HepG2 (cell line): ENCODE results near the gene P4HB. TPM values are rescaled to one million over a fixed set of nuclear protein-coding genes. Genes with fewer than 3 reads are reported as not detected.

ENCODE experiments used
- ATAC-seq: fragments of 200-7000 bp; cut with Tn5 transposase; 3 replicates; pipeline ENCODE4 v1.9.1; 2020; ENCODE audit warnings: mild to moderate bottlenecking, moderate library complexity
- BruUV-seq: library from RNA; stranded (reverse); fragments of 400-500 nt; replicated peaks from 2 replicates; lab custom pipeline; 2021; lab: Mats Ljungman, UMichigan
- CTCF ChIA-PET: fragments of 300-600 bp; formaldehyde crosslinking; extraction: SDS; loops from one replicate; lab custom pipeline; 2021; ENCODE audit warnings: low total read pairs, inconsistent platforms, low intra/inter-chr PET ratio; lab: Yijun Ruan, JAX
- POLR2A ChIA-PET: fragments of 350-600 bp; sonication (Branson Sonifier 250); formaldehyde crosslinking; loops from one replicate; lab custom pipeline; 2020; ENCODE audit warnings: antibody characterized with exemption, inconsistent platforms; lab: Yijun Ruan, JAX
- DNase-seq: peaks from one replicate; pipeline ENCODE4 v3.0.0-alpha.2; 2015; ENCODE audit warnings: low spot score
- FAIRE-seq: peaks from 3 replicates; lab custom pipeline; 2011; peaks lifted over from hg19 to GRCh38; lab: Jason Lieb, UNC
- H2AFZ ChIP-seq: one replicate; pipeline ENCODE4 v1.6.1; 2011; ENCODE audit warnings: low read length, inconsistent platforms
- H3K27ac ChIP-seq: fragments of 300-600 bp; 3 replicates; pipeline ENCODE4 v1.8.0; 2011; ENCODE audit warnings: mixed run types, mild to moderate bottlenecking, mixed read lengths, low read length, inconsistent platforms; ENCODE audit not compliant: insufficient read depth; ENCODE audit errors: extremely low read length
- H3K27me3 ChIP-seq, 2 experiments: fragments of 200-600 bp in 1 of 2; 2 replicates in 1 of 2; 3 replicates in 1 of 2; pipeline versions ENCODE4 v1.6.0 to v1.8.0; 2011; ENCODE audit warnings: low read length in 2 of 2, mild to moderate bottlenecking in 2 of 2, moderate library complexity in 2 of 2, inconsistent platforms in 1 of 2; ENCODE audit not compliant: insufficient read depth in 2 of 2, control insufficient read depth in 1 of 2
- H3K36me3 ChIP-seq, 2 experiments: fragments of 200-600 bp in 1 of 2; replicated peaks in 1 of 2; 2 replicates in 1 of 2; 3 replicates in 1 of 2; pipeline versions ENCODE4 v1.5.1 to v1.8.0; 2011; ENCODE audit warnings: low read length in 2 of 2, inconsistent platforms in 1 of 2; ENCODE audit not compliant: insufficient read depth in 2 of 2, control insufficient read depth in 1 of 2
- H3K4me1 ChIP-seq: 2 replicates; pipeline ENCODE4 v1.5.1; 2012; ENCODE audit warnings: low read length, inconsistent platforms; ENCODE audit not compliant: insufficient read depth
- H3K4me2 ChIP-seq: 2 replicates; pipeline ENCODE4 v1.6.0; 2011; ENCODE audit warnings: low read depth, low read length, inconsistent platforms
- H3K4me3 ChIP-seq, 3 experiments: fragments of 200-600 bp in 1 of 3; sonication (generic), shearing (Covaris generic) in 1 of 3; replicated peaks in 1 of 3; 2 replicates each; pipeline ENCODE4 v1.5.1; 2011 to 2016; ENCODE audit warnings: low read length in 3 of 3, inconsistent platforms in 2 of 3, low read depth in 2 of 3, mild to moderate bottlenecking in 2 of 3, control low read depth in 1 of 3, mixed read lengths in 1 of 3; ENCODE audit not compliant: insufficient read depth in 1 of 3
- H3K79me2 ChIP-seq: one replicate; pipeline ENCODE4 v1.6.1; 2011; ENCODE audit warnings: low read length, inconsistent platforms; ENCODE audit not compliant: insufficient read depth
- H3K9ac ChIP-seq: 2 replicates; pipeline ENCODE4 v1.6.0; 2011; ENCODE audit warnings: mild to moderate bottlenecking, low read depth, low read length, inconsistent platforms; ENCODE audit not compliant: insufficient read depth
- H3K9me3 ChIP-seq: 2 replicates; pipeline ENCODE4 v1.5.1; 2012; ENCODE audit warnings: mild to moderate bottlenecking, low read length
- H4K20me1 ChIP-seq: 2 replicates; pipeline ENCODE4 v1.6.0; 2011; ENCODE audit warnings: inconsistent platforms, mild to moderate bottlenecking, low read length, moderate library complexity; ENCODE audit not compliant: insufficient read depth
- AHR ChIP-seq: IDR thresholded peaks from 2 replicates; pipeline ENCODE4 v1.6.1; 2018; ENCODE audit warnings: missing genetic modification reagents, missing compliant biosample characterization
- BHLHE40 ChIP-seq: IDR thresholded peaks from 2 replicates; pipeline ENCODE4 v1.6.1; 2011; ENCODE audit warnings: low read length, improper control_type of control experiment
- FOXP1 ChIP-seq, 2 experiments: fragments of 450-650 bp in 1 of 2; IDR thresholded peaks; 2 replicates each; pipeline ENCODE4 v1.6.1; 2017 to 2018; ENCODE audit warnings: antibody characterized with exemption in 1 of 2
- KIAA2018 ChIP-seq: sonication (generic); formaldehyde crosslinking; IDR thresholded peaks from 2 replicates; pipeline ENCODE4 v1.5.0; 2020; ENCODE audit warnings: mild to moderate bottlenecking, missing genetic modification reagents, borderline replicate concordance
- MXD4 ChIP-seq: IDR thresholded peaks from 2 replicates; pipeline ENCODE4 v1.6.1; 2016; ENCODE audit warnings: mild to moderate bottlenecking, missing biosample characterization, missing genetic modification reagents
- SP2 ChIP-seq: sonication (generic); formaldehyde crosslinking; IDR thresholded peaks from 2 replicates; pipeline ENCODE4 v1.5.1; 2020; ENCODE audit warnings: mild to moderate bottlenecking, missing genetic modification reagents
- TAF1 ChIP-seq: sonication (generic); formaldehyde crosslinking; IDR thresholded peaks from 2 replicates; pipeline ENCODE4 v1.4.0; 2020; ENCODE audit warnings: missing genetic modification reagents
- TCF7L2 ChIP-seq: IDR thresholded peaks from 2 replicates; pipeline ENCODE4 v1.6.1; 2011; ENCODE audit warnings: mild to moderate bottlenecking, low read depth, low read length, moderate library complexity
- ZNF235 ChIP-seq: sonication (generic); formaldehyde crosslinking; IDR thresholded peaks from 2 replicates; pipeline ENCODE4 v1.8.1; 2023; ENCODE audit warnings: mild to moderate bottlenecking, missing genetic modification reagents, borderline replicate concordance
- ZNF44 ChIP-seq: sonication (generic); formaldehyde crosslinking; IDR thresholded peaks from 2 replicates; pipeline ENCODE4 v1.5.1; 2020; ENCODE audit warnings: mild to moderate bottlenecking, missing genetic modification reagents
- ZNF468 ChIP-seq: sonication (generic); formaldehyde crosslinking; IDR thresholded peaks from 2 replicates; pipeline ENCODE4 v1.8.0; 2022; ENCODE audit warnings: mild to moderate bottlenecking, moderate library complexity, missing genetic modification reagents
- whole genome bisulfite sequencing: methylation state at CpG from one replicate; pipeline ENCODE4 v1.1.6; 2017; ENCODE audit warnings: low lambda C conversion rate; 5-methylcytosine and 5-hydroxymethylcytosine counted together
- in situ Hi-C: cut with HindIII; loops from 2 replicates; pipeline ENCODE4 v1.10.0; 2017; ENCODE audit warnings: low pct_unique_long_range_greater_than_20kb; ENCODE audit not compliant: extremely low pct_ligation_motif_present
- intact Hi-C: fragments of 100-400 bp; cut with micrococcal nuclease; formaldehyde crosslinking; loops from one replicate; pipeline ENCODE4 v1.10.0; 2022; ENCODE audit not compliant: unreplicated experiment
- polyA plus RNA-seq, 8 experiments: library from polyadenylated mRNA; depleted of rRNA in 3 of 8; stranded (reverse) in 7 of 8; unstranded in 1 of 8; fragments of >200 nt; fragmentation: Illumina TruSeq in 4 of 8; extraction: Trizol in 4 of 8; gene quantifications; 2 replicates each; pipeline versions ENCODE4 v1.2.1 to v1.2.3, GENCODE V29; 2011 to 2016; ENCODE audit warnings: low read depth in 4 of 8, missing spikeins in 1 of 8, mixed read lengths in 1 of 8; ENCODE audit not compliant: insufficient read depth in 1 of 8
- total RNA-seq, 5 experiments: library from RNA; depleted of rRNA; stranded (reverse); fragments of >200 nt; fragmentation: Illumina TruSeq; extraction: Trizol; gene quantifications; 2 replicates each; pipeline ENCODE4 v1.2.3, GENCODE V29; 2016; ENCODE audit warnings: low read depth in 1 of 5

Gene P4HB
- total and polyA plus RNA-seq, 2 of the 13 experiments (the other 11 are each of a cell fraction or from before 2014, with no cell fraction given) = 185 to 782 TPM

DNA sequence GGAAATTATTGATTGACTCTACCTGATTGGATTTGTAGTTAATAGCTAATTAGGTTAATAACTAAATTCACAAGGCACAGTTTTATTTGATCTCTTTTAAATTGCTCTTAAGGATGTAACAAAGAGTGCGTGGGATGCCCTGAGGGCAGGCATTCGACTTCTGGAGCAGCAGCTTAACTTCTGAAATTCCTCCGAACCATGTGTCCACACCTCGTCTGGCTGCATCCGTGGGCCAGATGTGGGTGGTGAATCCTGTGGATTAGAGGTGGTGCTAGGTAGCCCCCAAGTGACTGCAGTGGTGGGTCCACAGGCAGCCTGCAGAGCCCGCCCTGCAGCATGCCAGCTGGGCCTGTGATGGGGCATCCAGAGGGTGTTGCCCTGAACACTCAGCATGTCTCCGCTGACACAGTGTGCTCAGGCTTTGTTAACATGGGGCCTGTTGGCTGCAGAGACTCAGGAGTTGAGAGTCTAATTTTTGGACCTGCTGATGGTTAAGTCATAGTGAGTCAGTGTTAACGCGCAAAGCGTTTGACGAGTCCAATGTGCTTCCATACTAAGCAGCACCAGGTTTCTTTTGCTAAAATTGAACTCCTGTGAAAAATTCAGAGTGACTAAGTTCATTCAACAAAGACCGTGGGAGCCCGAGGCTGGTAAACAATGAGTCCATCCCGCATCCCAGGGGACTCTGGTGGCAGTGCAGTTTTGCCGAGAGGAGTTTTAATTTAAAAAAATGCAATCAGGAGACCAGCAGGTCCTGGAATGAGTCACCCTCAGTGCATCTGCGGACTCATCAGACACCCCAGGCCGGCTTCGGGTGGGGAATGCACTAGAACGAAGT lies 37.9 kb upstream of the P4HB start (continued):
- TF ChIP-seq TAF1 (CRISPR knock-in tag) = no peak
- TF ChIP-seq ZNF468 = no peak
- TF ChIP-seq SP2 (CRISPR knock-in tag) = no peak

DNA sequence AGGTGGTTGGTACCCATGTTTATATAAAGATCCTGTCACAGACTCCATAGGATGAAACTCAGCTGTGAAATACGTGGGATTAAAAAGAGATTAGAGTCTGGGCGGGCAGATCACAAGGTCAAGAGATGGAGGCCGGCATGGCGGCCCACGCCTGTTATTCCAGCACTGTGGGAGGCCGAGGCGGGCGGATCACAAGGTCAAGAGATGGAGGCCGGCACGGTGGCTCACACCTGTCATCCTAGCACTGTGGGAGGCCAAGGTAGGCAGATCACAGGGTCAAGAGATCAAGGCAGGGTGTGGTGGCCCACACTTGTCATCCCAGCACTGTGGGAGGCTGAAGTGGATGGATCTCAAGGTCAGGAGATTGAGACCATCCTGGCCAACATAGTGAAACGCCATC lies 35.1 kb upstream of the P4HB start:
- TF ChIP-seq BHLHE40 (no peak), MXD4 (CRISPR knock-in tag) (no peak), ZNF44 (CRISPR knock-in tag) (no peak), AHR (no peak), KIAA2018 (no peak), FOXP1 (IDR thresholded peaks at IDR 0.05) (no peak), FOXP1 (CRISPR knock-in tag; IDR thresholded peaks at IDR 0.05) (no peak), ZNF235 (CRISPR knock-in tag) (no peak), TCF7L2 (no peak)
- Histone ChIP-seq H3K27me3 (peaks cover 0 to 5% of the 10 kb centered on the region in 2 experiments; a peak in 2 of 5 replicates), H3K36me3 (peaks cover 17 to 34% of the 10 kb centered on the region in 2 experiments; a peak in 4 of 5 replicates), H3K9me3 (no peaks in the 10 kb centered on the region), H4K20me1 (no peaks in the 10 kb centered on the region; the same call in 1 of the 2 replicates), H3K4me3 (no peak overlapping the region), H3K27ac (no peak overlapping the region), H2AFZ (no peak overlapping the region), H3K4me1 (peaks cover 15% of the 10 kb centered on the region), H3K9ac (no peak overlapping the region), H3K4me2 (no peak overlapping the region), H3K79me2 (peaks cover 16% of the 10 kb centered on the region)
- FAIRE-seq (no peak), DNase-seq (no peak), ATAC-seq (no peak)
- ChIA-PET CTCF (no interaction called here), POLR2A (no interaction called here)
- WGBS = 98% methylated on average over 11 of the region's 11 CpGs
- no TSS peak for BruUV-seq
- intact Hi-C loops = no loop called here
- in situ Hi-C loops = no loop called here
